WTC11 (cell line): ENCODE measurements around the gene C9orf50. TPM values are rescaled to one million over a fixed set of nuclear protein-coding genes. Genes with fewer than 3 reads are reported as not detected.

ENCODE experiments used
- ATAC-seq: fragments of 200-7000 bp; cut with Tn5 transposase; 2 replicates; pipeline ENCODE4 v1.10.0; 2021; ENCODE audit warnings: mild to moderate bottlenecking, moderate library complexity
- CTCF ChIA-PET: fragments of 300-600 bp; sonication (Branson Sonifier 250); formaldehyde crosslinking; loops from one replicate; lab custom pipeline; 2021; ENCODE audit warnings: antibody characterized with exemption; lab: Charles Lee
- POLR2A ChIA-PET: fragments of 350-600 bp; sonication (Branson Sonifier 250); formaldehyde crosslinking; loops from one replicate; lab custom pipeline; 2021; ENCODE audit warnings: antibody characterized with exemption; lab: Charles Lee
- DNase-seq: peaks from one replicate; pipeline ENCODE4 v3.0.0; 2021; ENCODE audit warnings: low spot score
- H3K27ac Mint-ChIP-seq: 2 replicates; pipeline ENCODE4 v1.8.0; 2021; ENCODE audit warnings: mixed read lengths
- H3K27me3 Mint-ChIP-seq: 2 replicates; pipeline ENCODE4 v1.8.0; 2021; ENCODE audit warnings: low read depth, mild to moderate bottlenecking, moderate library complexity, mixed read lengths
- H3K36me3 Mint-ChIP-seq: 2 replicates; pipeline ENCODE4 v1.8.0; 2021; ENCODE audit warnings: mixed read lengths
- H3K4me1 Mint-ChIP-seq: 2 replicates; pipeline ENCODE4 v1.8.0; 2022; ENCODE audit warnings: mixed read lengths
- H3K4me3 Mint-ChIP-seq: 2 replicates; pipeline ENCODE4 v1.8.0; 2021; ENCODE audit warnings: mild to moderate bottlenecking, moderate library complexity, mixed read lengths
- H3K9me3 Mint-ChIP-seq: 2 replicates; pipeline ENCODE4 v1.8.0; 2021; ENCODE audit warnings: mixed read lengths
- ATF1 ChIP-seq: sonication (generic); formaldehyde crosslinking; IDR thresholded peaks from 2 replicates; pipeline ENCODE4 v1.8.1; 2023; ENCODE audit warnings: mild to moderate bottlenecking, moderate library complexity, missing genetic modification reagents
- CBFB ChIP-seq: sonication (generic); formaldehyde crosslinking; IDR thresholded peaks from 2 replicates; pipeline ENCODE4 v1.8.1; 2022; ENCODE audit warnings: mild to moderate bottlenecking, low read depth, missing genetic modification reagents
- EMX1 ChIP-seq: fragments of 250-450 bp; sonication (Bioruptor Pico); IDR thresholded peaks from 2 replicates; pipeline ENCODE4 v1.8.0; 2021; ENCODE audit warnings: mild to moderate bottlenecking
- GABPB1 ChIP-seq: sonication (generic); formaldehyde crosslinking; IDR thresholded peaks from 2 replicates; pipeline ENCODE4 v1.8.1; 2023; ENCODE audit warnings: mild to moderate bottlenecking, missing genetic modification reagents
- HMGA2 ChIP-seq: fragments of 250-450 bp; sonication (Bioruptor Pico); IDR thresholded peaks from 2 replicates; pipeline ENCODE4 v1.4.0; 2021; ENCODE audit warnings: mild to moderate bottlenecking, moderate library complexity
- IRF2 ChIP-seq: sonication (generic); formaldehyde crosslinking; IDR thresholded peaks from 2 replicates; pipeline ENCODE4 v1.8.0; 2022; ENCODE audit warnings: low read depth, missing genetic modification reagents, borderline replicate concordance
- JAZF1 ChIP-seq: fragments of 250-450 bp; sonication (Bioruptor Pico); IDR thresholded peaks from 2 replicates; pipeline ENCODE4 v1.9.0; 2021; ENCODE audit warnings: moderate library complexity, mild to moderate bottlenecking, inconsistent platforms
- MXD4 ChIP-seq: fragments of 250-450 bp; sonication (Bioruptor Pico); IDR thresholded peaks from 2 replicates; pipeline ENCODE4 v1.8.0; 2021; ENCODE audit warnings: mild to moderate bottlenecking, moderate library complexity, borderline replicate concordance
- NFE2L1 ChIP-seq: sonication (generic); formaldehyde crosslinking; IDR thresholded peaks from 2 replicates; pipeline ENCODE4 v1.8.1; 2023; ENCODE audit warnings: missing genetic modification reagents
- SOX15 ChIP-seq: fragments of 250-450 bp; sonication (Bioruptor Pico); IDR thresholded peaks from 2 replicates; pipeline ENCODE4 v1.9.0; 2021; ENCODE audit warnings: mild to moderate bottlenecking
- TCF7 ChIP-seq: sonication (generic); formaldehyde crosslinking; IDR thresholded peaks from 2 replicates; pipeline ENCODE4 v1.8.0; 2022; ENCODE audit warnings: mild to moderate bottlenecking, low read depth, missing genetic modification reagents, moderate library complexity
- TEAD1 ChIP-seq: sonication (generic); formaldehyde crosslinking; IDR thresholded peaks from 2 replicates; pipeline ENCODE4 v1.8.0; 2022; ENCODE audit warnings: mild to moderate bottlenecking, missing genetic modification reagents
- TP53 ChIP-seq: sonication (generic); formaldehyde crosslinking; IDR thresholded peaks from 2 replicates; pipeline ENCODE4 v1.8.1; 2023; ENCODE audit warnings: mild to moderate bottlenecking, missing genetic modification reagents
- ZNF423 ChIP-seq: fragments of 250-450 bp; sonication (Bioruptor Pico); IDR thresholded peaks from 2 replicates; pipeline ENCODE4 v2.1.2; 2022; ENCODE audit warnings: mild to moderate bottlenecking, moderate library complexity
- total RNA-seq: library from RNA; stranded (reverse); gene quantifications from 3 replicates; pipeline ENCODE4 v1.2.3, GENCODE V29; 2021
- TF ChIP-seq, protein P1 (sequence below): sonication (generic); formaldehyde crosslinking; IDR thresholded peaks from 2 replicates; pipeline ENCODE4 v1.8.0; 2022; ENCODE audit warnings: mild to moderate bottlenecking, missing genetic modification reagents
- TF ChIP-seq, protein P2 (sequence below): sonication (generic); formaldehyde crosslinking; IDR thresholded peaks from 2 replicates; pipeline ENCODE4 v1.8.1; 2022; ENCODE audit warnings: low read depth, mild to moderate bottlenecking, moderate library complexity, missing genetic modification reagents, borderline replicate concordance

The C9orf50 gene
- total RNA-seq, 1 experiment from 2014 or later = 0.11 TPM

DNA sequence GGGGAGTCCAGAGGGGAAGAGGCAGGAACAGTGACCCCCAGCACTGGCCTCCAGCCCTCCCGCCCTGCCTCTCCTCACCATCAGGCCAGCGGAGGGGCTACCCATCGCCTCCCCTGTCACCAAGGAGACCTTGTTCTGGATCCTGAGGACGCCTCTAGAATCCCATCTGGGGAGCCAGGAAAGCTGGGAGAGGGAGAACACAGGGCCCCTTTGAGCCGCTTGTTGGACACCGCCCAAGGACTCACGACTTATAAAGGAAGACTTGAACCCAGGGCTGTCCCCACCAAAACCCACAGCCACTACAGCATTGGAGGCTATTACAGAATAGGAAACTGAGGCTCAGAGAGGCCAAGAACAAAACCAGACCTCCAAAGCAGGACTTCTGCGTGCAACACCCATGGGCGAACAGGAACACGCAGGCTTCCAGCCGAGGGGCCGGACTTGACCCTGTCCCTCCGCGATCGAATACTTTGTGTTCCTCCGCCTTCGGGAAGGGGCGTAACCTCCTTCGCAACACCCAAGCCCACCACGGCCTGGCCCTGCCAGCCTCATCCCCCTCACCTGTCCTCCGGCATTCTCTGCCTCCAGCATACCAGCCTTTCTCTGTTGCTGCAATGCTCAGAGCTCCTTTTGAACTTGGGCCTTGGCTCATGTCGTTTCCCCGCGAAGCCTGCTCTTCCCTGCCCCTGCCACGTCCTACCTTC, 54.2 kb downstream of the C9orf50 start:
- no peaks in the 10 kb centered on the region for H3K9me3 Mint-ChIP-seq
- CTCF ChIA-PET = interaction anchor here (0.6 to 1.2 kb wide), 2 partner anchors 58 to 386 kb away, joined by 3 to 4 read pairs; no protein-coding TSS in a partner anchor
- no peak overlapping the region for H3K27ac Mint-ChIP-seq
- no peak overlapping the region for H3K4me3 Mint-ChIP-seq
- no peaks in the 10 kb centered on the region for H3K36me3 Mint-ChIP-seq
- H3K27me3 Mint-ChIP-seq = peaks cover 13% of the 10 kb centered on the region
- peaks cover 42% of the 10 kb centered on the region for H3K4me1 Mint-ChIP-seq
- TF ChIP-seq SOX15 (CRISPR knock-in tag) (no peak), ATF1 (no peak), TCF7 (CRISPR knock-in tag) (no peak), HMGA2 (CRISPR knock-in tag) (no peak)
- TF ChIP-seq, all 79 proteins: peak for 0
- DNase-seq = no peak
- POLR2A ChIA-PET = interaction anchor here (0.7 kb wide), 2 partner anchors 16 to 214 kb away, joined by 4 to 6 read pairs; no protein-coding TSS in a partner anchor
- ATAC-seq = no peak

DNA sequence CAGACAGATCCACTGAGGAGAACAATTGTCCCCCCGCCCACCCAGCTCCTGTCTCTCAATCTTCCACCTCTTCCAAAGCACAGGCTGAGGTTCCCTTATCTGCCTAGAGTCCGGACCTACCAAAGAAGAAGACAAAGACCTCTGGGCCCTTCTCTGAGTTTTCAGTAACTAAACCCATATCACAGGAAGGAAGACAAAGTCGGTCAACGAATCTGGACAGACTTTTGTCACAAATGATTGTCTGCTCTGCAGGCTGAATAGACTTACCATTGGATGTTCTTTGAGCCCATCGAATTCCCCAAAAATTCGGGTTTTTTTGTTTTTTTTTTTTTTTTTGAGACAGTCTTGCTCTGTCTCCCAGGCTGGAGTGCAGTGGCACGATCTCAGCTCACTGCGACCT, 58.0 kb downstream of the C9orf50 start:
- peaks cover 5% of the 10 kb centered on the region; the same call in 1 of the 2 replicates for H3K27me3 Mint-ChIP-seq
- DNase-seq (no peak), ATAC-seq (no peak)
- H3K9me3 Mint-ChIP-seq = no peaks in the 10 kb centered on the region
- no peaks in the 10 kb centered on the region for H3K36me3 Mint-ChIP-seq
- POLR2A ChIA-PET = no interaction called here
- TF ChIP-seq TEAD1 (CRISPR knock-in tag) (no peak), ZNF423 (CRISPR knock-in tag) (no peak), NFE2L1 (CRISPR knock-in tag) (no peak), CBFB (CRISPR knock-in tag) (no peak)
- TF ChIP-seq, protein P1, sequence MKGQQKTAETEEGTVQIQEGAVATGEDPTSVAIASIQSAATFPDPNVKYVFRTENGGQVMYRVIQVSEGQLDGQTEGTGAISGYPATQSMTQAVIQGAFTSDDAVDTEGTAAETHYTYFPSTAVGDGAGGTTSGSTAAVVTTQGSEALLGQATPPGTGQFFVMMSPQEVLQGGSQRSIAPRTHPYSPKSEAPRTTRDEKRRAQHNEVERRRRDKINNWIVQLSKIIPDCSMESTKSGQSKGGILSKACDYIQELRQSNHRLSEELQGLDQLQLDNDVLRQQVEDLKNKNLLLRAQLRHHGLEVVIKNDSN = no peak
- no peak overlapping the region for H3K27ac Mint-ChIP-seq
- CTCF ChIA-PET = no interaction called here
- H3K4me1 Mint-ChIP-seq = peaks cover 49% of the 10 kb centered on the region
- H3K4me3 Mint-ChIP-seq = no peak overlapping the region

DNA sequence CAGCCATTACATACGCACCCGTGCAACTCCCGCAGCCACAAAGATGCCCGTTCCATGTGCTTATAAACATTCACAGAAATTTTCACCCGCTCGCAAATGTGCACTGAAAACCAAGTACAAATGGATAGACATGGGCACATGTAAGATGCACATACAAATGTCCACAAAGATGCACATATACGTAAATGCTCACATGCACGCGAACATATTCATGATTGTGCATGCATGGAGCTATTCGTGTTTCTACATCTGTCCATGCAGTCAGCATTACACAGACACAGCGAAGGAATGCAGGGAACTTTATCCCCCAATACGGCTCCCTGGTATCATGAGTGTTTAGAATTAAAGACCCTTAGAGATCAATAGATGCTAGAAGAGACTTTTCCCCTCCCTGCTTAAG, 58.4 kb downstream of the C9orf50 start:
- POLR2A ChIA-PET = no interaction called here
- ATAC-seq (no peak), DNase-seq (no peak)
- Mint-ChIP-seq H3K27me3 (peaks cover 1% of the 10 kb centered on the region; the same call in 1 of the 2 replicates), H3K4me3 (no peak overlapping the region), H3K4me1 (peaks cover 50% of the 10 kb centered on the region), H3K27ac (no peak overlapping the region), H3K9me3 (no peaks in the 10 kb centered on the region), H3K36me3 (no peaks in the 10 kb centered on the region)
- no peak for TF ChIP-seq TP53
- TF ChIP-seq JAZF1 (CRISPR knock-in tag) = no peak
- no peak for TF ChIP-seq CBFB (CRISPR knock-in tag)
- no peak for TF ChIP-seq TCF7 (CRISPR knock-in tag)
- TF ChIP-seq GABPB1 = no peak
- TF ChIP-seq, protein P2, sequence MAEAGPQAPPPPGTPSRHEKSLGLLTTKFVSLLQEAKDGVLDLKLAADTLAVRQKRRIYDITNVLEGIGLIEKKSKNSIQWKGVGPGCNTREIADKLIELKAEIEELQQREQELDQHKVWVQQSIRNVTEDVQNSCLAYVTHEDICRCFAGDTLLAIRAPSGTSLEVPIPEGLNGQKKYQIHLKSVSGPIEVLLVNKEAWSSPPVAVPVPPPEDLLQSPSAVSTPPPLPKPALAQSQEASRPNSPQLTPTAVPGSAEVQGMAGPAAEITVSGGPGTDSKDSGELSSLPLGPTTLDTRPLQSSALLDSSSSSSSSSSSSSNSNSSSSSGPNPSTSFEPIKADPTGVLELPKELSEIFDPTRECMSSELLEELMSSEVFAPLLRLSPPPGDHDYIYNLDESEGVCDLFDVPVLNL (CRISPR knock-in tag) = no peak
- TF ChIP-seq MXD4 (CRISPR knock-in tag) = no peak
- TF ChIP-seq EMX1 (CRISPR knock-in tag) = no peak
- TF ChIP-seq NFE2L1 (CRISPR knock-in tag) = no peak
- TF ChIP-seq IRF2 (CRISPR knock-in tag) = no peak
- CTCF ChIA-PET = interaction anchor here (1.2 to 2.3 kb wide), 2 partner anchors 62 to 67 kb away, joined by 3 to 6 read pairs; no protein-coding TSS in a partner anchor

Other genes with a start within 250 kb of the C9orf50 start
- gene NTMT1, start 5.1 kb upstream of the C9orf50 start, total RNA-seq = 55.4 to 71.1 TPM (median 58.1 TPM) in 3 replicates
- gene ASB6, start 21.1 kb upstream of the C9orf50 start, total RNA-seq = 19.3 to 20.0 TPM (median 19.7 TPM) in 3 replicates
- gene PRRX2, start 44.5 kb upstream of the C9orf50 start, total RNA-seq = 6.9 to 10.7 TPM (median 8.2 TPM) in 3 replicates
- 2.5 to 4.4 TPM (median 3.2 TPM) in 3 replicates for gene PTGES, start 131.9 kb upstream of the C9orf50 start, total RNA-seq
- gene TOR1B, start 182.1 kb upstream of the C9orf50 start, total RNA-seq = 18.3 to 19.2 TPM (median 18.8 TPM) in 3 replicates
- gene TOR1A, start 203.0 kb upstream of the C9orf50 start, total RNA-seq = 27.7 to 32.7 TPM (median 28.7 TPM) in 3 replicates
- 34.1 to 36.8 TPM (median 36.4 TPM) in 3 replicates for gene C9orf78, start 214.2 kb upstream of the C9orf50 start, total RNA-seq
- 23.7 to 29.3 TPM (median 24.0 TPM) in 3 replicates for gene USP20, start 214.4 kb upstream of the C9orf50 start, total RNA-seq